ENCODE measurements around the gene CNN2.

Gene CNN2

DNA sequence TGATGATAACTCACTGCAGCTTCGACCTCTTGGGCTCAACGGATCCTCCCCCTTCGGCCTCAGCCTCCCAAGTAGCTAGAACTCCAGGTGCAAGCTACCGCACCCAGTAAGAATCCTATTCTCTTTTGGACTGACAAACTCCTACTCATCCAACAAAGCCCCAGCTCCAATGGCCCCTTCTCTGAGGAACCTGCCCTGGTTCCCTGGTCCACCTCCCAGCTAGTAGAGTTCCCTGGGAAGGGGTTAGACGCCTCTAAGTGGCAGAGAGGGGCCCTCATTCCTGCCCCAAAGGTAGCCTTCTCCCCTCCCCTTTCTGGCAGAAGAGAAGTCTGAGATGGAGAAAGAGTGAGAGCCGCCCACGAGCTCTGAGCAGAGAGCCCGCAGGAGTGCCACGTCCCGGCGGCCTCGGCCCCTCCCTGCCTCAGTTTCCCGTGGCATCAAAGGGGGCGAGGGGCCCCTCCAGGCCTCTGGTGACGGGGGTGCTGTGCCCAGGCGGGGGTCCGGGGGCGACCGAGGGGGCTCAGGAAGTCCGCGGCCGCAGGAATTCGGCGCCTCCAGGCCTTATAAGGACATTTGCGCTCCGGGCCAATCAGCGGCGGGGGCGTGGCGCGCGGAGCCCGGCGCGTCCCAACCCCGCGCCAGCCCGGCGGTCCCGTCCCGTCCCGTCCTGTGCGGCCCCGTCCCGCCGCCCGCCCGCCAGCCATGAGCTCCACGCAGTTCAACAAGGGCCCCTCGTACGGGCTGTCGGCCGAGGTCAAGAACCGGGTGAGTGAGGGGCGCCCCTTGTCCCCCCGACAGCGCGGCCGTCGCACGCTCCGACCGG lies at the start of gene CNN2:
CNN2 (plus strand) TSS at position 649 of the 823 bp plus-strand sequence; CDS start at position 703, 54 bp downstream.
- DNase-seq (ENCODE audit: low read depth): no peak

DNA sequence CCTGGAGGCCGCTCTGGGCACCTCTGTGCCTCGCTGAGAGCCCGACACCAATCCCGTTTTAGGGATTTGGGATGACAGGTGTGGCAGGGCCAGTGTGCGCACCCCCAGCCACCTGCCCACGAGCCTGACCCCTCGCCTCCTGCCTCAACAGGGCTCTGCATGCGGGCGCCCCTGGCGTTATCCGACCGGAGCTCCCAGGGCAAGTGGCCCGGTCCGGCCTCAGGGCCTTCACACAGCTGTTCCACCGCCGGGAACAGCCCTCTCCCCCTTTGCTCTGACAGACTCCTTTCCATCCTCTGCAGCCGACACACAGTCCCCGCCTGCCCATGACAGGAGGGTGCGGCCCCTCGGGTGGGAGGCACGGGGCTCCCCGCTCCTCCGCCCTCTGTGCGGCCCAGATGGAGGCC lies 49.3 kb upstream of the CNN2 start:
- no peak for DNase-seq (ENCODE audit: low read depth)

DNA sequence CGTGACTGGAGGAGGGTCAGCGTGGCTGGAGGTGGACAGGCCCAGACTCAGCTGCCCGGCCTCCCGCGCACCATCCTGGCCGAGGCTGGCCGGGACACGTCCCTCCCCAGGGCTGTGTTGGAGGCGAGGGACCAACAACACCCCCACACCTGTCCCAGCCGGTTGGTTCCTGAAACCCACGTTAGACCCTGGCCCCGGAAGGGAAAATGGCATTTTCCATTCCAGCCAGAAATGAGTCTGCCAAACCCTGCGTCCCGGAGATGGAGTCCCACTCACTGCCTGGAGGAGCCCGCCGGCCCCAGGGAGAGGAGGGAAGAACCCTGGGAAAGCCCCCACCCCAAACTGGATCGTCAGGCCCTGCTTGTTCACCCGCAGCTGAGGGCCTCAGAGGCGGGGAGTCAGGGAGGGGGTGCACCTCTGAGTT lies 47.1 kb upstream of the CNN2 start:
- DNase-seq (ENCODE audit: low read depth): no peak

- DNase-seq (ENCODE audit: low read depth): no peak
Measured at GRCh38 chr19:980133-980998, 46.0 kb upstream of the CNN2 start.

DNA sequence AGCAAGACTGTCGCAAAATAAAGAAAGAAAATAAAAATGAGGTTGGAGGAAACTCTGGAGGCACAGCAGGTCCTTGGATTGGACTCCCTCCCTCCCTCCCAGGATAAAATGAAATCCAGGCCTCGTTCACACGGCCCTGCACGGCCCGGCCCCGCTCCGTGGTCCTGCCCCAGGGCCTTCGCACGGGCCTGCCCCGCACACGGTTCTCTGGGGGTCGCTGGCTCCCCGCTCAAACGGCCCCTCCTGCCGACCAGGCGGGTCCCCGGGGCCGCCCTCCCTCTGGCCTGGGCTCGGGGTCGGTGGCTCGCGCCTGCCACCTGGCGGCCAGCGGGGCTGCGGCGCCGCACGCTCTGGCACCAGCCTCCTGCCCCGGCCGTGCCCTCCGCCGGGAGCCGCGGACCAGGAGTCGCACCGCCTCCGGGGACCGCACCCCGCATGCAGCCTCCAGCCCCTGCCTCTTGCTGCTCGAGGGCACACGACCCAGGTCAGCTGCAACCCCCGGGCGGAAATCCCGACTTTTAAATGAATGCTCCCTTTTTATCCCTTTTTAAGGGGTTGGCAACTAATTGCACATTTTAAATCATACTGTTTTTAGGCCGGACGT lies 43.7 kb upstream of the CNN2 start:
- peak; percentile 55 for DNase-seq (ENCODE audit: low read depth)

GRCh38 chr19:984165-984967 lies 42.0 kb upstream of the CNN2 start, which contains the start of gene WDR18:
Gene WDR18 (plus strand): TSS chr19:984345. CDS start chr19:984354, 9 bp downstream.
- peak; percentile 85 for DNase-seq (ENCODE audit: low read depth)

DNA sequence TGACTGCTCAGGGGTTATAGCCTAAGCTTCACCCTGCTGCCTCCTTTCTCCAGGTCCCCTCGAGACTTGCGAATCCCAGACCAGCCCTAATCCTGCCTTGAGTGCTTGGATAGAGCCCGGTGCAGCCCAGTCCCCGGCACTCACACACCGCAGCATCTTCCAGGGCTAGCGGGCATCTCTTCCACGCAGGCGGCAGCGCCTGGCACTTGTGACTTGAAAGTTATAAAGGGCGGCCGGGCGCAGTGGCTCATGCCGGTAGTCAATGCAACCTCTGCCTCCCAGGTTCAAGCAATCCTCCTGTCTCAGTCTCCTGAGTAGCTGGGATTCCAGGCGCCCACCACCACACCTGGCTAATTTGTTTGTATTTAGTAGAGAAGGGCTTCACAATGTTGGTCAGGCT lies 40.3 kb upstream of the CNN2 start:
- DNase-seq (ENCODE audit: low read depth): no peak

- no peak for DNase-seq (ENCODE audit: low read depth)
Measured at GRCh38 chr19:988081-988480, 38.3 kb upstream of the CNN2 start.

- DNase-seq (ENCODE audit: low read depth): no peak
Measured at GRCh38 chr19:988510-988909, 37.9 kb upstream of the CNN2 start.

DNA sequence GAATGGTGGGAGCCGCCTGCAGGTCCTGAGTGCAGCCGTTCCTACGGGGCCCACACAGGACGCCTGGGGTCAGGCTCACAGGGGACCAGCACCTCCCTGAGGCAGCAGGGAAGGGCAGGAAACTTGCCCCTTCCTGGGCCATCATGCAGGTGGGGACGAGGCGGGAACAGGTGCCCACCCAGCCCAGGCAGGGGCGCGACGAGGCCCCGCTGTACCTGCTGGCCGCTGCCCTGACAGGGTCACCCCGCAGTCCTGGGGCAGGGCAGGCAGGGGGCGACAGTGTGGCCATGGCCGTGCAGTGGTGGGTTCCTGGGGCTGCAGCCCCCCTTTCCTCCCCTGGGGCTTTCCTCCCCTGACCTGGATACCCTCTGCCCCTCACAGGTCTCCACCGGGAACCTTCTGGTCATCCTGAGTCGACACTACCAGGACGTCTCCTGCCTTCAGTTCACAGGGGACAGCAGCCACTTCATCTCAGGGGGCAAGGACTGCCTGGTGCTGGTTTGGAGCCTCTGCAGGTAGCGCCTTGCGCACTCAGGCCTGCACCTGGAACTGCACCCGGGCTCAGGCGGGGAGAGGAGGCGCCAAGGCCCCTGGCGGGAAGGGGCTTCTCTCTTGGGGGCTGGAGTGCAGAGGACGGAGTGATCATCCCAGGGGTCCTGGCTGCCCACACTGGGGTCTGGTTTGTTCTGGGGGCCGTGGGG lies 36.9 kb upstream of the CNN2 start:
- DNase-seq (ENCODE audit: low read depth): no peak

DNA sequence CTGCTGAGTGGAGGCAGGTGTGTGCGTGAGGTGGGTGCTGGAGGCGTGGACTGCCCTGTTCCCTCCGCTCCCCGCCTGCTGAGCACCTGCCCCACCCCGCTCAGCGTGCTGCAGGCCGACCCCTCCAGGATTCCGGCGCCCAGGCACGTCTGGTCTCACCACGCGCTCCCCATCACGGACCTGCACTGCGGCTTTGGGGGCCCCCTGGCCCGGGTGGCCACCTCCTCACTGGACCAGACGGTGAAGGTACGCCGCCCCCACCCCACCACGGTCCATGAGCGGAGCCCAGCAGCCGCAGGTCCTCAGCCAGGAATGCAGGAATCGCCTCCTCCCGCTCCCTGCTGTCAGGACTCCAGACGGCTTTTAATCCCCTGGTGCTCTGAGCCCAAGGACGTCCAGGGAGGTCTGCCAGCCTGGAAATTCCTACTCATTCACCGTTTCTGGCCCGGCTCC lies 36.3 kb upstream of the CNN2 start:
- DNase-seq (ENCODE audit: low read depth): no peak

DNA sequence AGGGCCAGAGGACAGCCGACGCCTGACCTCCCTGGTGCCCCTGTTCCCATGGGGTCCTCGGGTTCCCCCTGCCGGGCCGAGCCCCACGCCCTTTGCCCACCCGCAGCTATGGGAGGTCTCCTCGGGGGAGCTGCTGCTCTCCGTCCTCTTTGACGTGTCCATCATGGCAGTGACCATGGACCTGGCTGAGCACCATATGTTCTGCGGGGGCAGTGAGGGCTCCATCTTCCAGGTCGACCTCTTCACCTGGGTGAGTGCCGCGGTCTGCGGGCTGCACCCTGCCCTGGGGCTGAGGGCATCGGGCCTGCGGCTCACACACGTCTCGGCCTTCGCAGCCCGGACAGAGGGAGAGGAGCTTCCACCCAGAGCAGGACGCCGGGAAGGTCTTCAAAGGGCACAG lies 35.7 kb upstream of the CNN2 start:
- no peak for DNase-seq (ENCODE audit: low read depth)

- DNase-seq (ENCODE audit: low read depth): peak; percentile 49
Measured at GRCh38 chr19:991174-991931, 35.1 kb upstream of the CNN2 start.

DNA sequence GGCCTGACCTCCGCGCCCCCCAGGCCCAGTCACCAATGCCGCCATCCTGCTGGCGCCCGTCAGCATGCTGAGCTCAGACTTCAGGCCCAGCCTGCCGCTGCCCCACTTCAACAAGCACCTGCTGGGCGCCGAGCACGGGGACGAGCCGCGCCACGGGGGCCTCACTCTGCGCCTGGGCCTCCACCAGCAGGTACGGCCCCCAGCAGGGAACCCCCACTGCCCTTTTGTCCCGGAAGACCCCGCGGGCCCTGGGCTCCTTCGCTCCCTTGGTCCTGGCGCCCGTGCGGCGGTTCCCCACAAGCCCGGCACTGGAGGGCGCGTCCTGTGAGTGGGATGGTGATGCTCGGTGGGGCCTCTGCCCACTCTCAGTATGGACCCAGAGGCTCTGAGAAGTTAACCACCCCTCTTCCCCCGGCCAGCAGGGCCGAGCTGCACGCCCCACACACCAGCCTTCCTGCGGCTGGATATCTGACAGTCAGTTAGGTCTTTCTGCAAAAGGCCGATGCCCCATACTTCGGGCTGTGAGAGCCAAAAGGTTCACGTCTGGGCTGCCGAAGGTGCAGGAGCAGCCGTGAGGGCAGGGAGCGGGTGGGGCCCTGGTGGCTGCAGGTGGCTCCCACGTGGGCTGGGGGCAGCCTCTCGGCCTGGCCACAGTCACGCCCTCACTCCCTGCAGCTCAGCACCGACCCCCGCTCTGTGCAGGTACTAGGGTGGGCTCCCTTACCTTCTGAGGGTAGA lies 34.3 kb upstream of the CNN2 start:
- DNase-seq (ENCODE audit: low read depth): no peak

DNA sequence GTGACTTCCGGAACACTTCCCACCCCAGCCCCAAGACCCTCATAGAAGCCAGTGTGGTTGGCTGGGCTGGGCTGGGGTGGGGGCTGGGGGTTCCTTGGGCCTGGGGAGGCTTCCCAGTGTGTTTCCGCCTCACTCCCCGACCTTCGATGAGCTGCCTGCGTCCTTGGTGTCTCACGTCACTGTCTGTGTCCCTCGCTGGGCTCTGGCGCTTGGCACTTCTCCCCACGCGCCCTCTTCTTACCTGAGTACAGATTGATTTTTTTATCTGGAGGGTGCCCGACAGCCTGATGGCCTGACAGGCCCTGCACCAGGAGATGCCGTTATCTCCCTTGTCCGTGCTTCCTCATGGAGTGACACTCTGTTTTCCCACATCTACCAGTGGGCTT lies 33.7 kb upstream of the CNN2 start:
- DNase-seq (ENCODE audit: low read depth): no peak

- DNase-seq (ENCODE audit: low read depth): no peak
Measured at GRCh38 chr19:993361-993830, 33.0 kb upstream of the CNN2 start.

DNA sequence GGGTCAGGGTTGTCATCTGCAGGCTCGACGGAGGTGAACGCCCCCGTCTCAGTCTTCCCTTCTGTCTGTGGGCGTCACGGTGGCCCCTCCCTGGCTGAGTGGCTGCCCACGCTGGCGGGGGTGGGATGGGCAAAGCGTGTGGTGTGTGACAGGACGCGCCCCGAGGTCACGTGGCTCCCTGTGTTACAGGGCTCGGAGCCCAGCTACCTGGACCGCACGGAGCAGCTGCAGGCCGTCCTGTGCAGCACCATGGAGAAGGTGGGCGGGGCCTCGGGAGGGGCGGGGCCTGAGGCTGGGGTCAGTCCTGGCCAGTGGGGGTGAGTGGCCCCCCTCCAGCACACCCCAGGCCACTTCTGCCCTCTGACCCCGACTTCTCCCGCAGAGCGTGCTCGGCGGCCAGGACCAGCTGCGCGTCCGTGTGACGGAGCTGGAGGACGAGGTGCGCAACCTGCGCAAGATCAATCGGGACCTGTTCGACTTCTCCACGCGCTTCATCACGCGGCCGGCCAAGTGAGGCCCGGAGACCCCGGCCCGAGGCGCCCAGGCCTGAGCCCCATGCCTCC lies 32.5 kb upstream of the CNN2 start:
- DNase-seq (ENCODE audit: low read depth): no peak

DNA sequence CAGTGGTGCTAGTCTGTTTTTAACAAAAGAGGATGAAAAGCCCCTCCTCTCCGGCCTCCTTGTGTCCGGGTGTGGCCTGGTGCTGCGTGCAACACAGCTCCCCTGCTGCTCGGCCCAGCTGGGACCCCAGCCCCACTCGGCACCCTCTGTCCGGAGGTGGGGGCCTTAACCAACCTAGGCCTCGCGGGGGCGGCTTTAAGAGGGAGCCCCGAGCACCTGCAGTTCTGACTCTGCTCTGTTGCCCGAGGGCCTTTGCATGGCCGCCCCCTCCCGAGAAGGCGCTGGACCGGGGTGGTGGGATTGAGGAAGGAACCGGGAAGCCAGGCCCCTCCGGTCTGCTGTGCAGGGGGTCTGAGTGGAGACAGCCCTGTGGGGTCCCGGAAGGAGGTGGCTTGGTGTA lies 31.9 kb upstream of the CNN2 start:
- DNase-seq (ENCODE audit: low read depth): no peak

All from stimulated activated CD8-positive, alpha-beta memory T cell treated with anti-CD3 and anti-CD28 coated beads, Interleukin-7, amount 100 ng/mL, for 24 hours (primary cell).